ENCODE measurements around the gene CPTP.

CPTP gene

DNA sequence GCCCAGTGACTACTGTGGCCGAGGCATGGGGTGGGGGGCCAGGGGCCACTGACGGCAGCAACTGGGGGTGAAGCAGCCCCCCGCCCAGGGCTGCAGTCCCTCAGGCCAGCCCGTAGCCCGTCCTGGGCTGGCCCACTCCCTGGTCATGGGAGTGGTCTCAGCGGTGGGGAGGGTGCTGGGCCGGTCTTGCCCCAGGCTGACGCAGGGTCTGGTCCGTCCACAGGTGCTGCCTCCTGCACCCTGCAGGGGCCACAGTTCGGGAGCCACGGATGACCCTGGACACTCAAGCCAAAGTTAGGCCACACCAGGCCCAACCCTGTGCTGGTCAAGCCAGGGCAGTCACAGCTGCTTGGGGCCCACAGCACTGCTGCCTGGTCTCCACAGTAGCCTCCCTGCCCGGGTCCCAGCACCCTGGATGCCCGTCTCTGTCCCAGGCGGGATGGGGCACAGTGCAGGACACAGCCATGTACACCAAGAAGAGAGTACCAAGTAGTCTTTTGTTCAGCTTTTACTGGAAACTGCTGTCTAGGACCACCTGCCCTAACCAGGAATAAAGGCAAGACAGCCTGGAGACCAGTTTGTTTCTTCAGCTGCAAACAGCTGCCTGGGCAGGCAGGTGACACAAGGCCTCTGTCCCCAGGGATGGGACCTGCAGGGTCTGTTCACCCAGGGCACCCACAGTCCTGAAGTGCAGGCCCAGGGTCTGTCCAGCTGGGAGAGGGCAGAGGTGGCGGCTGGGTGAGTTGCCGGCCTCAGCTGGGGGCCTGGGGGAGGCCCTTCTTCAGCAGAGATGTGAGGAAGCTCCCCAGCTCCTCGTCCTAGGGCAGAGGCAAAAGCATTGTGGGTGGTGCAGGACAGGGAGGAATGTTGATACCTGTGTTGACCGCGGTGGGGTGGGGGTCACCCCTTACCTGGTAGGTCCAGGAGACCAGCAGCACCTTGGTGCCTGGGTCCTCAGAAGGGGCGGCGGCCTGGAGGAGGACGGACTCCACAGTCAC, 13.2 kb upstream of the CPTP start:
- no peaks in the 10 kb centered on the region for H3K9me3 ChIP-seq (ENCODE audit: severe bottlenecking)
- DNase-seq, result no peak
- no peak overlapping the region for H3K4me3 ChIP-seq (ENCODE audit: low read depth, low read length)
- no peaks in the 10 kb centered on the region for H3K27me3 ChIP-seq (ENCODE audit: insufficient read depth, low read depth, severe bottlenecking)
- no peak overlapping the region for H3K27ac ChIP-seq
- TF ChIP-seq, protein P1, sequence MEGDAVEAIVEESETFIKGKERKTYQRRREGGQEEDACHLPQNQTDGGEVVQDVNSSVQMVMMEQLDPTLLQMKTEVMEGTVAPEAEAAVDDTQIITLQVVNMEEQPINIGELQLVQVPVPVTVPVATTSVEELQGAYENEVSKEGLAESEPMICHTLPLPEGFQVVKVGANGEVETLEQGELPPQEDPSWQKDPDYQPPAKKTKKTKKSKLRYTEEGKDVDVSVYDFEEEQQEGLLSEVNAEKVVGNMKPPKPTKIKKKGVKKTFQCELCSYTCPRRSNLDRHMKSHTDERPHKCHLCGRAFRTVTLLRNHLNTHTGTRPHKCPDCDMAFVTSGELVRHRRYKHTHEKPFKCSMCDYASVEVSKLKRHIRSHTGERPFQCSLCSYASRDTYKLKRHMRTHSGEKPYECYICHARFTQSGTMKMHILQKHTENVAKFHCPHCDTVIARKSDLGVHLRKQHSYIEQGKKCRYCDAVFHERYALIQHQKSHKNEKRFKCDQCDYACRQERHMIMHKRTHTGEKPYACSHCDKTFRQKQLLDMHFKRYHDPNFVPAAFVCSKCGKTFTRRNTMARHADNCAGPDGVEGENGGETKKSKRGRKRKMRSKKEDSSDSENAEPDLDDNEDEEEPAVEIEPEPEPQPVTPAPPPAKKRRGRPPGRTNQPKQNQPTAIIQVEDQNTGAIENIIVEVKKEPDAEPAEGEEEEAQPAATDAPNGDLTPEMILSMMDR (IDR thresholded peaks at IDR 0.05; ENCODE audit: low read depth, low read length), result no peak
- peaks cover 80% of the 10 kb centered on the region for H3K36me3 ChIP-seq

DNA sequence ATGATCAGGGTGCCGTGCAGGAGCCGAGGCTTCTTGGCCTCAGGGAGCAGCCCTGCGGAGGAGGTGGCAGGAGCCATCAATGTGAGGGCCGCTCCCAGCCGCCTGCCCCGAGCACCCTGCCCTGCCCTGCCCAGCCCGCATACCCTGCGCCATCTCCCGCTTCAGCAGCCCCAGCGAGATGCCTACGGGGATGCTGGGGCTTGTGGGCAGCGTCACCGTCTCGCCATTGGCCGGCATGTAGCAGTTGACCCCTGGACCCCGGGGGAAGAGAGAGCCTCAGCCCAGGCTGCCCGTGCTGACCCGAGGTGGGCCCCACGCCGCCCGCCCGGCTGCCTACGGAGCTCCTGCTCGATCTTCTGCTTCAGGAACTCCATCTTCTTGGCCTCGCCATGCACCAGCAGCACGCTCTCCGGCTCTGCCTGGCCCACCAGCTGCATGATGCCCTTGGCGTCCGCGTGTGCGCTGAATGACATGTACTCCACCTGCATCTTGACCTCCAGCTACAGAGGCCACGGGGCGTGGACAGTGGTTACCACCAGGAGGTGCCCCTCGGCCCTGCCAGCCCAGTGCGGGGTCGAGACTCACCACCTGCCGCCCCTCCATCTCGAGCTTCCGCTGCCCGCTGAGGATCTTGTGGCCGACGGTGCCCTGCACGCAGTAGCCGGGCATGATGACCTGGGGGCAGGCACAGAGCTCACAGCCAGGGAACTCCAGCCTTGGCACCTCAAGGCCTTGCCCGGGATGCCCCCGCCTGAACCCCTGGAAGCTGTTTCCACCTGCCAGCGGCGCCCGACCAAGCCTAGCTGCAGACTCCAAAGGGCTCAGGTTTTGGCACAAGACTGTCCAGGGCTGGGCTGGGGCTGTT, 11.9 kb upstream of the CPTP start:
- TF ChIP-seq, protein P1 (IDR thresholded peaks at IDR 0.05; ENCODE audit: low read depth, low read length), result no peak
- Histone ChIP-seq H3K27me3 (ENCODE audit: insufficient read depth, low read depth, severe bottlenecking) (no peaks in the 10 kb centered on the region), H3K27ac (no peak overlapping the region; the same call in 1 of the 2 replicates), H3K4me3 (ENCODE audit: low read depth, low read length) (no peak overlapping the region), H3K9me3 (ENCODE audit: severe bottlenecking) (no peaks in the 10 kb centered on the region), H3K36me3 (peaks cover 88% of the 10 kb centered on the region)
- no peak for DNase-seq

- H3K36me3 ChIP-seq, result peaks cover 93% of the 10 kb centered on the region
Observed at GRCh38 chr1:1313500-1314236, 10.9 kb upstream of the CPTP start.

GRCh38 chr1:1314237-1314586, 10.4 kb upstream of the CPTP start:
- TF ChIP-seq, protein P1 (IDR thresholded peaks at IDR 0.05; ENCODE audit: low read depth, low read length), result no peak
- Histone ChIP-seq H3K4me3 (ENCODE audit: low read depth, low read length) (no peak overlapping the region), H3K27me3 (ENCODE audit: insufficient read depth, low read depth, severe bottlenecking) (no peaks in the 10 kb centered on the region), H3K9me3 (ENCODE audit: severe bottlenecking) (no peaks in the 10 kb centered on the region), H3K27ac (peak overlapping the region; percentile 27; the same call in 1 of the 2 replicates), H3K36me3 (peaks cover 93% of the 10 kb centered on the region)
- DNase-seq, result no peak

More at GRCh38 chr1:1313500-1314236, 10.9 kb upstream of the CPTP start:
- Histone ChIP-seq H3K4me3 (ENCODE audit: low read depth, low read length) (no peak overlapping the region), H3K9me3 (ENCODE audit: severe bottlenecking) (no peaks in the 10 kb centered on the region), H3K27ac (no peak overlapping the region; the same call in 1 of the 2 replicates), H3K27me3 (ENCODE audit: insufficient read depth, low read depth, severe bottlenecking) (no peaks in the 10 kb centered on the region)
- DNase-seq, result no peak
- TF ChIP-seq, protein P1 (IDR thresholded peaks at IDR 0.05; ENCODE audit: low read depth, low read length), result no peak

- Histone ChIP-seq H3K27ac (peak overlapping the region; percentile 76), H3K9me3 (ENCODE audit: severe bottlenecking) (no peaks in the 10 kb centered on the region), H3K36me3 (peaks cover 93% of the 10 kb centered on the region), H3K4me3 (ENCODE audit: low read depth, low read length) (no peak overlapping the region), H3K27me3 (ENCODE audit: insufficient read depth, low read depth, severe bottlenecking) (no peaks in the 10 kb centered on the region)
- TF ChIP-seq, protein P1 (IDR thresholded peaks at IDR 0.05; ENCODE audit: low read depth, low read length), result no peak
- no peak for DNase-seq
Observed at GRCh38 chr1:1314678-1315335, 9.8 kb upstream of the CPTP start.
